Stimulated activated CD4-positive, alpha-beta T cell treated with anti-CD3 and anti-CD28 coated beads, TNF-alpha, amount 100 ng/mL, for 48 hours (primary cell): Measurements from ENCODE around the gene SEPTIN12.
"Not testable (repeated sequence)": the region's sequence is repeated elsewhere in the genome, so short reads cannot be mapped to it uniquely, and the experiment has no call there.

Experiments
- DNase-seq, 3 donors: peaks; one replicate each; pipeline ENCODE4 v3.0.0-alpha.2; 2020; ENCODE audit warnings: low read depth in 3 of 3

Gene SEPTIN12

DNA sequence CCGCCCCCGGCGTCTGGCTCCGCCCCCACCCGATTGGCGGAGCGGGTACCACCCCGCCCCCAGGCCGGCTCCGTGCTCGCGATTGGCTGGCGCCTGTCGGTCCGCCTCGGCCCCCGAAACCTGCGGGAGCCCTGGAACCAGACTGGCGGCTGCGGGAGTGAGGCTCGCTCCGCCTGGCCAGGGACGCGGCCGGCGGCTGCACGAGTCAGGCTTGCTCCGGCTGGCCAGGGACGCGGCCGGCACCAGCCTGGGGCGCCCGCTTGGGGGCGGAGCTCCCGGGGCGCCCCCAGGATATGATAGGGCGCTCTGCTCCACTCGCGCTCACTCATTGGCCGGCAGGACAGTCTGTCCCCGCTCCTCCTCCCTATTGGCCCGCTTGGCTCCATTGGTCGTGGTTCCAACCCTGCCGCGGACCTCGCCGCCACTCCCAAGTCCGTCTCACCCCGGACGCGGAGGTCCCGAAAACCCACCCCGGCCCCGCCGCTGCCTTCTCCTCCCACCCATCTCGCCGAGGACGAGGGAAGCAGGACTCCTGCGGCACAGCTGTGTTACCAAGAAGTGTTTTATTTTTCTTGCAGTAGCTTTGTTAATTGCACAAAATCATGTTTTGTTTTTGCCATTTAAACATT lies 14.6 kb upstream of the SEPTIN12 start:
- peak; percentile 71 to 93 (median 73) for DNase-seq

DNA sequence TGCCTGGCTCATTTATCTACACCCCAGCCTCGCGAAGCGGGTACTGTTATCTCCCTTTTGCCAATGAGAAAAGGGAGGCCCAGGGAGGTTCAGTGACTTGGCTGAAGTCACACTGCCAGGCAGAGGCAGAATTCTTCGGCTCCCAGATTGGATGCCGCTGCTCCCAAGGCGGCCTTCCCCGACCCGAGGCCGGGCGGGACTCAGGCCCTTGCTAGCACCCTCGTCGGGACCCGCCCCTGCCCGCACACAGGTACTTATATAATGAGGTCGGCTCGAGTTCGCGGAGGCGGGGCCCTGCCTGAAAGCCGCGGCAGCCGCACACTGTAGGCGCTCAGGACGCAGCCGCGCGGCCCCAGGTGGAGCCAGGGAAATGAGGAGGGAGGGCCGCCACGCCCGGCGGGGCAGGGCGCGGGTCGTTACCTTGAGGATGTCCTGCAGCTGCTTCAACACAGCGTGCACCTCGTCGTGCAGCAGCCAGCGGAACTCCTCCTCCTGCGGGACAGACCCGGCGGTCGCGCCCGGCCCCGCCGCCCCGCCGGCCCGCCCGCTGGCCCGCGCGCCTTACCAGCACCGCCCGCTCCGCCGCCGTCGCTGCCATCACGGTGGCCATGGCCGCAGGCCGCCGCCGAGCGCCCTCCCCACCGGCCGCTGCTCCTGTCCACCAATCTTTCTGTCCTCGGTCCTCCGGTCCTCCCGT lies 14.0 kb upstream of the SEPTIN12 start, which contains the start of gene ROGDI:
TSS of gene ROGDI (minus strand) at position 672 of the 697 bp plus-strand sequence. CDS start at position 610, 62 bp downstream.
- DNase-seq: peak; percentile 39 to 65 (median 46)

DNA sequence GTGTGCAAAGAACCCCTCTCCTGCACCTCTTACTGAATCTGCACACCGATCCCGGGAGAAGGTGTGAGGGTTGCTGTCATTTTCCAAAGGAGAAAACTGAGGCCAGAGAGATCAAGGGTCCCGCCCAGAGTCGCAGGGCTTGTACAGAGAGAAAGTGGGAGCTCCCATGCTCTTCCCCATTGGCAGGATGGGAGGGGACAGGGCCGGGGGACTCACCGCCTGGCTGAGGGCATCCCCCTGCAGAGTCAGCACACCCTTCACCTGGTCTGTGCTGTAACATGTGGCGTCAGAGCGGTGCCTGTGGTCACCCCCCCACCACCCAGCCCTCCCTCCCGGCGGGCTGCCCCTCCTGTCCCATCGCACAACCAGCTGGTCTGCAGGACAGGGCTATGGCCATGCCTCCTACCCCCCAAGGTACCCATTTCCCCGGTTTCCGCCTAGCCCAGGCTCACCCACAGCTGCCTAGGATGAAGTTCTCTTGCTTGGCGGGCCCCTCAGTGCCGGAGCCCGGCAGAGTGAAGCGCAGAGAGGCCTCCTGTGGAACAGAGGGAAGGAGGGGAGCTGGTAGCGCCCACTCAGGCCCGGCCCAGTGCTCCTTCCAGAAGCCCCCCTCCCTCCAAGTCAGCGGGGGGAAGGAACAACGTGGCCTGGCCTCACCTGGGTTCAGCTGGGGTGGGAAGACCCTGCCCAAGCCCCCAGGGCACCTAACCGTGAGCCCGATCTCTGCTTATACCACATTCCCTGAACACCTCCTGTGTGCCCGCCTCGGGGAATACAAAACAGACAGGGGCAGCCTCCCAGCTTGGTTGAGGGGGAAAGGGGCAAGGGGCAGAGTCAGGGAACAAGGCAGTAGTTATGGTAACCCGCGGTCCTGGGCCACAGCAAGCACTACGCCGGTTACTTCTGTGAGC lies 13.2 kb upstream of the SEPTIN12 start:
- DNase-seq: no peak

DNA sequence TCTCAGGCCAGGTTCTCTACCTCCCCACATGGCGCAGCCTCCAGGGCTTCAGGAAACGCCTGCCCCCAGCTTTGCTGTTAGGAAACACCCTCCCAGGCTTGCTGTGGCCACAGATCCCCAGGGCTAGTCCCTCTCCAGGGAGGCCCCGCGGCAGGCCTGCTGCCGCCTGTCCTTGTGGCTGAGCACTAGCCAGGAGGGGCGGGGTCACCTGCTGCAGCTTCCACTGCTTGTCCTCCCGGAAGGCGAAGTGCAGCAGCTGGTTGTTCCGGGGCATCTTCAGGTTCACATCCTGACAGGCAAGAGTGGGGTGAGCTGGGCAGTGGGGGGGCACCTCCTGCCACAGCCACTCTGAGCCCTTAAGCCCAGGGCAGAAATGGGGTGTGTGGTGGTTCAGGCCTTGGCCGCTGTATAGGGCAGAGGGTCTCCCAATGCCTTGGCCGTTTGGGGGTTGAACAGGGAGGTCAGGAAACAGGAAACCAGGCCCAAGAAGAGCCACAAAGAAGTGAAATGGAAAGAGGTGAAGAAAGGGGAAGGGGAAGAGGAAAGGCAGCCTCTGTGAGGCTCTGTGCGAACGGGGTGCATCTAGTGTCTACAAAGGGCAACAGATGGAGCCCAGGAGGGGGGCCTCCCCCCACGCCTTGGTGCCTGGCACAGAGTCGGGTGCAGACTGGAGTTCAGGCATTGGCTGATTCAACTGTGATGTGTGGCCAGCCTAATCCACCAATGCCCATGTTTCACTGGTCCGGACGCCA lies 12.3 kb upstream of the SEPTIN12 start:
- DNase-seq: no peak

DNA sequence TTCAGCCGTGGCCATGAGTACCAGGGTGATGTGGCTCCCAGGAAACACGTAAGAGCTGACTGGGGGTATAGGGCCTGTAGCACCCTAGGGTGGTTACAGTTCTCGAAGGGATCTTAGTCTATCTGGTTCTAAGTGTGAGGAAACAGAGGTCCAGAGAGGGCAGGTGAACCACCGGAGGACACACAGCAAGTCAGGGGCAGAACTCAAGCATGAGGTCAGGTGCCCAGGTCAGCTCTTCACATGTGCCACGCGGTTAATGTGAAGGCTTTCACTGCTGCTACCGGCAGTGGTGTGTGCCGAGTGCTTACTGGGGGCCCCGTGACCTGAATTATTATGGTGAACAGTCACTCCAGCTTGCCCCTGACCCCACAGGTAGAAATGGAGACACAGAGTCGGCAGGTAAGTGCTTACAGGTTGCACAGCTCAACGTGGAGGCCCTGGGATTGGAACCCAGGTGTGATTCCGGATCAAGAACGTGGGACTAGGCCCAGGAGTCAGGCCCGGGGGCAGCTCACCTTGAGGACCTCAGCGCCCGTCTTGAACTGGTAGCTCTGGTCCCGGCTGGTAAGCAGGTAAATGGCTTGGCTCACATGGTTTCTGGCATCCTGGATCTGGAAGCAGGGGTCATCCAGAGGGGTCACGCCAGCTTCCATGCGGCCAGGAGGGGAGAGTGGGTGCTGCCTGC lies 11.2 kb upstream of the SEPTIN12 start:
- DNase-seq: no peak

DNA sequence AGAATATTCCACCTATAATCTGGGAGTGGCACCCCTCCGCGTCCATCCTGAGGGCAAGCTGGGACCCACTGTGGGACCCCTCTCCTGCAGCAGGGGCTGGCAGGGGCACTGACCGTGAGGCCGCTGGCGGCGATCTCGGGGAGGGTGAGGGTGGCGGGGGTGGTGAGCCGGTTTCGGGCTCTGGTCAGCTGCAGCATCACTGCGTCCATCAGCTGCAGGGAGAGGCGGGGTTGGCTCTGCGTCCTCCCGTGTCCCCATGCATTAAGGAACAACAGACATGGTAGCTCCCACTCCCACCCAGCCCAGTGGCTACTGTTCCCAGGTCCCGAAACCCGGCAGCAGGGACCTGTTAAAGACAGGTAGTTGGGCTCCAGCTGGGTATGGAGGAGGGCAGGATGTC lies 10.3 kb upstream of the SEPTIN12 start:
- DNase-seq: no peak

DNA sequence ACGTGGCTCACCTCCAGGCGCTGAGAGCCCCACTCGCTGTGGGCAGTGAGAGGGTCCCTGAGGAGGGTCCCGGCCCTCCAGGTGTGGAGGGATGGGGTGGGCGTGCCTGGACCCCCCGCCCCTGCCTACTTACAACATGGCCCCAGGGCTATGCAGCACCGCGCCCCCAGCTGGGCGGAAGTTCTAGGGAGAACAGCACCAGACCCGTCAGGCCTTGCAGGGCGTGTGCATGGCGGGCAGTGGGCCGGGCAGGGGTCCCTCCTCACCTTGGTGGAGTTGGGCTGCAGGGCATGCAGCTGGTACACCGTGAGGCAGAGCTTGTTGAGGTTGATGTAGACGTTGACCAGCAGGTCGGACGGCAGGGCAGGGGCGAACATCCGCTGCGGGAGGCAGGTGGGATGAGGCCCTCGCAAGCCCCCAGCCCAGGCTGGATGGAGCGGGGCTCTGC lies 9.7 kb upstream of the SEPTIN12 start:
- no peak for DNase-seq

DNA sequence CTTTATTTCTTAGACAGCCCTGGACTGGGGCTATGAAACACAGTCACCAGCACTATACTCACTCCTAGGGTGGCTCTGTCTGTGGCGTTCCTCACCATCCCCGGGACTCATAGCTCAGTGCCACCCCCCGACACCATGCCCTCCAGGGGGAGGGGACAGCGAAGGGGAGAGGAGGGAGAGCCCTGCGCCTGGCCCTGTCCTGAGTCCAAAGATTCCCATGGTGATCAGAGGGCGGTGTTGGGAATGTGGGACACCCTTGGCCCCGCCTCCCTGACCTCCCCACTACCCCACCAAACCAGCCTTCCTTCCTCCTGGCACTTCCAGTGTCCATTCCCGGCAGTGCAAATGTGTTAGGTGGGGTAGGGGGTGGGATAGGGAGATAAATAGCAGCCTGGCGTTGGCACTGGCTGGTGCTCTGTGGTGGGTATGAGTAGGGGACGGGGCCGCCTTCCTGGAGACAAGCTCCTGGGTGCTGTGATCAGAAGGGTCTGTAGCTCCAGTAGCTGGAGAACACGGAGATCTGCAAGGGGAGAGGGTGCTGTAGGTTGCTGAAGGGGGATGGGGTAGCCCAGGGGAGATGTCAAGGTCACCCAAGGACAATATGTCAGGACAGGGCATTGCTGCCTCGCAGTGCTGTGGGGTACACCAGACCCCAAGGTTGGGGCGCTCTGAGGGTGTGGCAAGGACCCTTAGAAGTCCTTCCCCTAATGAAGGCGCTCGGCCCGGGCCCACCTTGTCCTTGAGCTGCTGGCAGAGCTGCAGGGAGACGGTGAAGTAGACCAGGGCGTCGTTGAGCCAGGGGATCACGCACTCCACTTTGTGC lies 9.0 kb upstream of the SEPTIN12 start:
- no peak for DNase-seq

DNA sequence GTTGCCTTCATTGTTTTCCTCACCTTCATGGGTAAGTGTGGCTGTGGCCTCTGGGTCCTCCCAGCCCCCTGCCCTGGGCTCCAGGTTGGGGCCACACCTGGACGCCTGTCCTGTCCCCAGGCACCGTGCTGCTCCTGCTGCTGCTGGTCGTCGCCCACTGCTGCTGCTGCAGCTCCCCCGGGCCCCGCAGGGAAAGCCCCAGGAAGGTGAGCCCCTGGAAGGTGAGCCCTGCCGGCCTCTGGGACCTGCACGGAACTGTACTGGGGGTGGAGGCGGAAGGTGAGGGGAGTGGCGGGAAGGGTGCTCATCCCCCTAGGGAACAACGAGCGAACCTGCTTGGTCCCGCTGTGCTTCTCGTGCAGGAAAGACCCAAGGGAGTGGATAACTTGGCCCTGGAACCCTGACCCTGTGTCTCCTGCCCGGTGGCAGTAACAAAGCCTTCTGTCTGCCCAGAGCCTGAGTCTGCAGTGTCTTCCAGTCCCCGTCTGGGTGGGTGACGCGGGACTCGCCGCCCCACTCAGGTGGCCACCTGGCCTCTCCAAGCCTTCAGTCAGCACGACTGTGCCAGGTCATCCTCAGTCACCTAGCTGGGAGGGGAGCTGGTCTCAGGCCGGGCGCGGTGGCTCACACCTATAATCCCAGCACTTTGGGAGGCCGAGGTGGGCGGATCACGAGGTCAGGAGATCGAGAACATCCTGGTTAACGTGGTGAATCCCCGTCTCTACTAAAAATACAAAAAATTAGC lies 7.9 kb upstream of the SEPTIN12 start:
- no peak for DNase-seq

DNA sequence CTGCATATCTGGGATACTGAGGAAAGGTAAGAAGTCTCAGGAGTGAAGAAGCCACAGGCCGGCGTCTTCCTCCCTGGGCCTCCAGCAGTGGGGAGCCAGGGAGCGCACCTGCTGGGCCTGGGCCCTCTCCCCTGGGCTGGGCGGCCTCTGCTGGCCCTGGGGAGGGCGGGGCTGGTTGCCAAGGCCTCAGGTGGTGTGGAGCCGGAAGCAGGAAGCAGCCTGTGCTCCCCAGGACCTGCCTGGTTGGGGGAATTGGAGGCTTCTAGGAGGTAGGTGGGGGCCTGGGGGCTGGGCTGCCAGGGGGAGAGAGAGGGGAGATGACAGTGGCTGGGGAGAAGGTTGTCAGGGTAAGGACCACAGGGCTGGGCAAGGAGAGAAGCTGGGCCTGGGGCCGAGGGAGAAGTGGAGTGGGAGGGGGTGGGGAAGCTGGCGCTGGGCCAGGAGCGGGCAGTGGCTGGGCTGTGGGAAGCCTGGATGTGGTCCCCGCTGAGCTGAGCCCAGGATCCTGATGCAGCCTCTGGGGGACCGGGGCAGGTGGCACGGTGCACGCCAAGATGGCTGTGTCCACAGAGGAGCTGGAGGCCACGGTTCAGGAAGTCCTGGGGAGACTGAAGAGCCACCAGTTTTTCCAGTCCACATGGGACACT lies 7.2 kb upstream of the SEPTIN12 start, which contains the start of gene SMIM22:
TSS of gene SMIM22 (plus strand) at position 189 of the 647 bp plus-strand sequence. CDS start at position 555, 366 bp downstream.
- DNase-seq: no peak

DNA sequence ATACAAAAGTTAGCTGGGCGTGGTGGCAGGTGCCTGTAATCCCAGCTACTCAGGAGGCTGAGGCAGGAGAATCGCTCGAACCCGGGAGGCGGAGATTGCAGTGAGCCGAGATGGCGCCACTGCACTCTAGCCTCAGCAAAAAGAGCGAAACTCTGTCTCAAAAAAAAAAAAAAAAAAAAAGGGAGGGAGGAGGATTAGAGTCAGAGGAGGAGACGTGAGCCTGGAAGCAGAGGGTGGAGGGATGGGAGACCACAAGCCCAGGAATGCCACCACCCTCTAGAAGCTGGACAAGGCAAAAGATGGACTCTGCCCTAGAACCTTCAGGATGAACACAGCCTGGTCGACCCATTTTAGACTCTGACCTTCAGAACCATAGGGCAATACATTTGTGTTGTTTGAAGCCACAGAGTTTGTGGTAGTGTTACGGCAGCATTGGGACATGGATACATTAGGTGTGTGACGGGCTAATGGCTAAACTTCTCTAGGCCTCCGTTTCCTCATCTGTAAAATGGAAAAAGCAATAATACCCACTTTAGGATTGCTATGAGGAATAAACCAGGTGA lies 4.9 kb upstream of the SEPTIN12 start:
- no peak for DNase-seq

DNA sequence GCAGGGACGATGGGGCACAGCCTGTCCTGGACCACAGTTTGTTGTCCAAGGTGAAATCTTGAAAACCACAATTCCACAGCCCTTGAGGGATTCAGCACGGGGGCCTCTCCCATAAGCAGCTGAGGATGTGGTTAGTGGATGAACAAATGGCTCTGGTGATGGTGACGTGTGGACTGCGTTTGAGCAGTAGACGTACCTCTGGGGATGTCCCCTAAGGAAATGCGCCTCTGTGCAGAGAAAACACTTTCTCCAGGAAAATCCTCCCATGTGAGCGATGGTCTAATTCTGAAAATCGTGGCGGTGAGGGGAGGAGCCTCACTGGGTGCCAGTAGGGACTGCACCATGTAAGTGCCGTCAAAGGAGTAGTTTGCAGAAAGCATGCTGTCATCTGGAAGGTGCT lies 2.7 kb upstream of the SEPTIN12 start:
- no peak for DNase-seq

DNA sequence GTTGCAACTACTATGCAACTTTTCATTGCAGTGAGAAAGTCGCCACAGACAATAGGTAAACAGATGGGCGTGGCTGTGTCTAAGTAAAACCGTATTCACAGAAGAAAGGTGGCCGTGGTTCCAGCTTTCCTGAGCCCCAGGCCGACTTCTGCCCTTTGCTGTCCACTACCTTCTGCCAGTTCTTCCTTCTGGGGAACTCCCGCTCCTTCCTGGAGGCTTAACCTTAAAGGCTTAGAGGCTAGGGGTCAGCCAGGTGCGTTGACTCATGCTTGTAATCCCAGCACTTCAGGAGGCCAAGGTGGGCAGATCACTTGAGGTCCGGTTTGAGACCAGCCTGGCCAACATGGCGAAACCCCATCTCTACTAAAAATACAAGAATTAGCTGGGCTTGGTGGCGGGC lies 2.1 kb upstream of the SEPTIN12 start:
- DNase-seq: no peak

DNA sequence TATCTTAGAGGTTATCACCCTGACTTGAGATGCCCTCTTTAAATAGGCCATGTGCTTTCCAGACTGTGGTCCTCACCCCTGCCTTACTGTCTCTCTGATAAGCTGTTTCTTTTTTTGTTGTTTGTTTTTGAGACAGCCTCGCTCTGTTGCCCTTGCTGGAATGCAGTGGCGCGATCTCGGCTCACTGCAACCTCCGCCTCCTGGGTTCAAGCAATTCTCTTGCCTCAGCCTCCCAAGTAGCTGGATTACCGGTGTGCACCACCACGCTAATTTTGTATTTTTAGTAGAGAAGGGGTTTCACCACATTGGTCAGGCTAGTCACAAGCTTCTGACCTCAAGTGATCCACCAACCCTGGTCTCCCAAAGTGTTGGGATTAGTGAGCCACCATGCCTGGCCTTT lies 765 bp upstream of the SEPTIN12 start:
- DNase-seq: no peak

DNA sequence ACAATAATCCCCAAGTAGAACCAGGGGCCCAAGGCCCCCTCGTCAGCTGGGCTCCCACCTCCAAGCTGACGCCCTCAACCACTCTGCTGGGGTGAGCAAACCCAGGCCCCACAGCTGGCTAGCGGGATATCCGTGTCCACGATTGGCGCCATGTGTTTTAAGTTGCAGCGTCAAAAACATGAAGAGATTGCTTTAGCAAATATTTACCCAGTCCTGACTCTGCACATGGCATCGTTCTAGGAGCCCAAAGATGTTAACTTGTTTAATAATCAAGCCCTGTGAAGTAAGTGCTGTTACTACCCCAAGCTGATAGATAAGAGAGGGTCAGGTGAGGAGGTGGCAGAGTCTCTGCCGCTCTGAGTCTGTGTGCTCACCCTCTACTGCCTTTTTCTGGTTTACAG lies 344 bp upstream of the SEPTIN12 start:
- DNase-seq: no peak

DNA sequence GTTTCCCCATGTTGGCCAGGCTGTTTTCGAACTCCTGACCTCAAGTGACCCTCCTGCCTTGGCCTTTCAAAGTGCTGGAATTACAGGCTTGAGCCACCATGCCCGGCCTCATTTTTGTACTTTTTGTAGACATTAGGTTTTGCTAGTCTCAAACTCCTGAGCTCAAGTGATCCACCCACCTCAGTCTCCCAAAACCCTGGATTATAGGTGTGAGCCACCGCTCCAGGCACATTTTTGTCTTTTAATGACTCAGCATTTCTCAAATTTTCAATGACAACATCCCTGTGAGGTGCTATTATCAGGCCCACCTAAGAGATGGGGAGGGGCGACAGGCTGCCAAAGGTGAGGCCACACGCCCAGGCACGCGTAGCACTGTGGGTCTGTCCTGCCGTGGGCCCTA lies 1.1 kb downstream of the SEPTIN12 start:
- DNase-seq: no peak

DNA sequence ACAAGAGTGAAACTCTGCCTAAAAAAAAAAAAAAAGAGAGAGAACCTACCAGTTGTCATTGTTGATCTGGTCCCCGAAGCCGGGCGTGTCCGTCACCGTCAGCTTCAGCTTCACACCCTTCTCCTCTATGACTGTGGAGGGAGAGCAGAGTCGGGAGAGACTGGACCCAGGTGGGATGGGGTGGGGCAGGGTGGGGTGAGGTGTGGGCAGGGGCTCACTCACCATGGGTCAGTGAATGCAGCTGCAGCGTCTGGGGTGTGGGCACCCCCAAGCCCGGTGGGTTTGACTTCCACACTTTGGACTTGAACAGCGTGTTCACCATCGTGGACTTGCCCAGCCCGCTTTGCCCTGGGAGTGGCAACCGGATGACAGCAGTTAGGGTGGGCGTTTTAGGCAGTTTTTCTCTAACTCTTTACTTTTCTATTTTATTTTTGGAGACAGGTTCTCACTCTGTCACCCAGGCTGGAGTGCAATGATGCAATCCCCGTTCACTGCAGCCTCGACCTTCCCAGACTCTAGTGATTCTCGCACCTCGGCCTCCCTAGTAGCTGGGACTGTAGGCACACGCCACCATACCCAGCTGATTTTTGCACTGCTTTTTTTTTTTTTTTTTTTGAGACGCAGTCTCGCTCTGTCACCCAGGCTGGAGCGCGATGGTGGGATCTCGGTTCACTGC lies 2.2 kb downstream of the SEPTIN12 start:
- DNase-seq: no peak

DNA sequence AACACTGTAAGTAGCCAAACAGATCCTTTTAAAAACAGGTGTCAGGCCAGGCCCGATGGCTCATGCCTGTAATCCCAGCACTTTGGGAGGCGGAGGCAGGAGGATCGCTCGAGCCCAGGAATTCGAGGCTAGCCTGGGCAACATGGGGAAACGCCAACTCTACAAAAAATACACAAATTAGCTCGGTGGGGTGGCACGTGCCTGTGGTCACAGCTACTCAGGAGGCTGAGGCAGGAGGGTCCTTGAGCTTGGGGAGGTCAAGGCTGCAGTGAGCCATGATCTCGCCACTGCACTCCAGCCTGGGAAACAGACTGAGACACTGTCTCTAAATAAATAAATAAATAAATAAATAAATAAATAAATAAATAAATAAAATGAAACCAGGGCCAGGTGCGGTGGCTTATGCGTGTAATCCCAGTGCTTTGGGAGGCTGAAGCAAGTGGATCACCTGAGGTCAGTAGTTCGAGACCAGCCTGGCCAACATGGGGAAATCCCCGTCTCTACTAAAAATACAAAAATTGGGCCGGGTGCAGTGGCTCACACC lies 3.6 kb downstream of the SEPTIN12 start:
- not testable (repeated sequence) for DNase-seq
